IPS DF 6.9 (cell line): ENCODE data around the gene KDM4C.
"Not testable (repeated sequence)": the region's sequence is repeated elsewhere in the genome, so short reads cannot be mapped to it uniquely, and the experiment has no call there.

ENCODE experiments used
- DNase-seq: peaks from one replicate; pipeline ENCODE4 v3.0.0-alpha.2; 2013; ENCODE audit warnings: low read depth, low spot score
- H3K27ac ChIP-seq: one replicate; pipeline ENCODE4 v1.5.1; 2013; ENCODE audit warnings: low read length, control low read depth
- H3K27me3 ChIP-seq: 2 replicates; pipeline ENCODE4 v1.6.1; 2013; ENCODE audit warnings: mild to moderate bottlenecking, low read length; ENCODE audit not compliant: control insufficient read depth, insufficient read depth
- H3K36me3 ChIP-seq: 2 replicates; pipeline ENCODE4 v1.6.1; 2013; ENCODE audit warnings: low read length; ENCODE audit not compliant: control insufficient read depth, insufficient read depth
- H3K4me1 ChIP-seq: 2 replicates; pipeline ENCODE4 v1.6.1; 2013; ENCODE audit warnings: low read length; ENCODE audit not compliant: control insufficient read depth, insufficient read depth
- H3K4me3 ChIP-seq: 2 replicates; pipeline ENCODE4 v1.5.1; 2013; ENCODE audit warnings: mild to moderate bottlenecking, low read length
- H3K9me3 ChIP-seq: 2 replicates; pipeline ENCODE4 v1.6.1; 2013; ENCODE audit warnings: low read length, inconsistent platforms; ENCODE audit not compliant: control insufficient read depth, insufficient read depth
- WGBS: extraction: QIAGEN DNeasy Blood & Tissue Kit; methylation state at CpG from one replicate; pipeline ENCODE4 v1.1.7; 2013; ENCODE audit warnings: mixed read lengths, missing lambda C conversion rate; ENCODE audit not compliant: insufficient read length, insufficient coverage; 5-methylcytosine and 5-hydroxymethylcytosine counted together

Gene KDM4C

GRCh38 chr9:6781476-6781875 lies 23.7 kb downstream of the KDM4C start:
- H3K4me3 ChIP-seq: no peak overlapping the region
- WGBS: no CpG with 5 or more reads among the region's 2 CpGs
- H3K9me3 ChIP-seq: no peaks in the 10 kb centered on the region
- H3K36me3 ChIP-seq: no peaks in the 10 kb centered on the region
- no peaks in the 10 kb centered on the region for H3K27me3 ChIP-seq
- DNase-seq: no peak
- H3K4me1 ChIP-seq: peaks cover 6% of the 10 kb centered on the region; the same call in 1 of the 2 replicates
- H3K27ac ChIP-seq: no peak overlapping the region

GRCh38 chr9:6782345-6782744 lies 24.6 kb downstream of the KDM4C start:
- Histone ChIP-seq H3K4me3 (no peak overlapping the region), H3K27me3 (no peaks in the 10 kb centered on the region), H3K4me1 (peaks cover 6% of the 10 kb centered on the region; the same call in 1 of the 2 replicates), H3K9me3 (no peaks in the 10 kb centered on the region), H3K36me3 (no peaks in the 10 kb centered on the region), H3K27ac (no peak overlapping the region)
- WGBS: no CpG with 5 or more reads among the region's 6 CpGs
- no peak for DNase-seq

- Histone ChIP-seq H3K4me3 (no peak overlapping the region), H3K9me3 (no peaks in the 10 kb centered on the region), H3K27me3 (no peaks in the 10 kb centered on the region), H3K36me3 (no peaks in the 10 kb centered on the region), H3K4me1 (peaks cover 6% of the 10 kb centered on the region; the same call in 1 of the 2 replicates), H3K27ac (no peak overlapping the region)
- DNase-seq: no peak
- no CpG with 5 or more reads among the region's 3 CpGs for WGBS
These were observed 25.2 kb downstream of the KDM4C start for GRCh38 chr9:6782981-6783380.

- no CpG with 5 or more reads among the region's 1 CpG for WGBS
- Histone ChIP-seq H3K9me3 (no peaks in the 10 kb centered on the region), H3K27ac (no peak overlapping the region), H3K36me3 (no peaks in the 10 kb centered on the region), H3K4me3 (no peak overlapping the region), H3K4me1 (peaks cover 7% of the 10 kb centered on the region; the same call in 1 of the 2 replicates), H3K27me3 (no peaks in the 10 kb centered on the region)
- no peak for DNase-seq
These were observed 26.0 kb downstream of the KDM4C start for GRCh38 chr9:6783753-6784152.

GRCh38 chr9:6785682-6786081 lies 27.9 kb downstream of the KDM4C start:
- no CpG with 5 or more reads among the region's 1 CpG for WGBS
- Histone ChIP-seq H3K4me3 (no peak overlapping the region), H3K4me1 (peaks cover 4% of the 10 kb centered on the region; the same call in 1 of the 2 replicates), H3K36me3 (no peaks in the 10 kb centered on the region), H3K27ac (no peak overlapping the region), H3K9me3 (no peaks in the 10 kb centered on the region), H3K27me3 (no peaks in the 10 kb centered on the region)
- no peak for DNase-seq

- DNase-seq: no peak
- H3K4me3 ChIP-seq: no peak overlapping the region
- H3K27ac ChIP-seq: no peak overlapping the region
- H3K9me3 ChIP-seq: no peaks in the 10 kb centered on the region
- no CpG with 5 or more reads among the region's 3 CpGs for WGBS
- H3K36me3 ChIP-seq: no peaks in the 10 kb centered on the region
- H3K4me1 ChIP-seq: peaks cover 4% of the 10 kb centered on the region; the same call in 1 of the 2 replicates
- no peaks in the 10 kb centered on the region for H3K27me3 ChIP-seq
These were observed 30.0 kb downstream of the KDM4C start for GRCh38 chr9:6787793-6788161.

GRCh38 chr9:6788162-6789016 lies 30.6 kb downstream of the KDM4C start:
- Histone ChIP-seq H3K4me1 (peaks cover 1% of the 10 kb centered on the region; the same call in 1 of the 2 replicates), H3K4me3 (no peak overlapping the region), H3K27ac (no peak overlapping the region), H3K36me3 (no peaks in the 10 kb centered on the region), H3K9me3 (no peaks in the 10 kb centered on the region), H3K27me3 (no peaks in the 10 kb centered on the region)
- no peak for DNase-seq
- no CpG with 5 or more reads among the region's 8 CpGs for WGBS

- H3K4me3 ChIP-seq, DNase-seq, H3K27me3 ChIP-seq, H3K36me3 ChIP-seq, H3K27ac ChIP-seq, H3K9me3 ChIP-seq, H3K4me1 ChIP-seq: not testable (repeated sequence)
- WGBS: no CpG with 5 or more reads among the region's 9 CpGs
These were observed 31.2 kb downstream of the KDM4C start for GRCh38 chr9:6789017-6789338.

GRCh38 chr9:6790866-6791265 lies 33.1 kb downstream of the KDM4C start:
- DNase-seq: no peak
- Histone ChIP-seq H3K27ac (no peak overlapping the region), H3K4me1 (peaks cover 1% of the 10 kb centered on the region; the same call in 1 of the 2 replicates), H3K36me3 (no peaks in the 10 kb centered on the region), H3K4me3 (no peak overlapping the region), H3K9me3 (no peaks in the 10 kb centered on the region), H3K27me3 (no peaks in the 10 kb centered on the region)
- WGBS: no CpG with 5 or more reads among the region's 5 CpGs

- no CpG with 5 or more reads among the region's 3 CpGs for WGBS
These were observed 35.4 kb downstream of the KDM4C start for GRCh38 chr9:6793203-6793602.

GRCh38 chr9:6794936-6795335 lies 37.2 kb downstream of the KDM4C start:
- DNase-seq: no peak
- no peaks in the 10 kb centered on the region for H3K4me1 ChIP-seq
- no peak overlapping the region for H3K4me3 ChIP-seq
- no peak overlapping the region for H3K27ac ChIP-seq
- H3K9me3 ChIP-seq: no peaks in the 10 kb centered on the region
- no peaks in the 10 kb centered on the region for H3K36me3 ChIP-seq
- WGBS: no CpG with 5 or more reads among the region's 1 CpG
- no peaks in the 10 kb centered on the region for H3K27me3 ChIP-seq

More at GRCh38 chr9:6793203-6793602, 35.4 kb downstream of the KDM4C start:
- Histone ChIP-seq H3K4me1 (peaks cover 1% of the 10 kb centered on the region; the same call in 1 of the 2 replicates), H3K4me3 (no peak overlapping the region), H3K36me3 (no peaks in the 10 kb centered on the region), H3K9me3 (no peaks in the 10 kb centered on the region), H3K27ac (no peak overlapping the region), H3K27me3 (no peaks in the 10 kb centered on the region)
- DNase-seq: no peak
